Endothelial cell of umbilical vein (primary cell): Measurements from ENCODE around the gene GBP7. TPM values are rescaled to one million over a fixed set of nuclear protein-coding genes. Genes with fewer than 3 reads are reported as not detected.

Experiments used
- BruUV-seq: library from RNA; stranded (reverse); fragments of 400-500 nt; replicated peaks from 2 replicates; lab custom pipeline; 2021; lab: Mats Ljungman, UMichigan
- CTCF ChIA-PET: fragments of 300-600, 350-600 bp; sonication (Branson Sonifier 250); formaldehyde crosslinking; loops from one replicate; lab custom pipeline; 2021; ENCODE audit warnings: antibody characterized with exemption, inconsistent platforms; lab: Charles Lee
- POLR2A ChIA-PET: fragments of 300-600, 350-600 bp; sonication (Branson Sonifier 250); formaldehyde crosslinking; loops from one replicate; lab custom pipeline; 2021; ENCODE audit warnings: antibody characterized with exemption, inconsistent platforms; lab: Charles Lee
- DNase-seq: peaks from one replicate; pipeline ENCODE4 v3.0.0-alpha.2; 2011; ENCODE audit warnings: low read depth, low spot score
- FAIRE-seq: peaks from 2 replicates; lab custom pipeline; 2011; peaks lifted over from hg19 to GRCh38; lab: Jason Lieb, UNC
- H2AFZ ChIP-seq: 2 replicates; pipeline ENCODE4 v1.6.0; 2012; ENCODE audit warnings: low read depth, low read length, control low read depth, inconsistent platforms
- H3K27ac ChIP-seq: 2 replicates; pipeline ENCODE4 v1.5.1; 2011; ENCODE audit warnings: low read depth, mild to moderate bottlenecking, control low read depth, low read length, moderate library complexity; ENCODE audit not compliant: insufficient read depth
- H3K27me3 ChIP-seq, 2 experiments: 2 replicates each; pipeline versions ENCODE4 v1.6.0 to v1.6.1; 2011; ENCODE audit warnings: low read length in 2 of 2, mixed read lengths in 1 of 2; ENCODE audit not compliant: control insufficient read depth in 2 of 2, insufficient read depth in 2 of 2
- H3K36me3 ChIP-seq, 2 experiments: 2 replicates in 1 of 2; 3 replicates in 1 of 2; pipeline ENCODE4 v1.5.1; 2011; ENCODE audit warnings: low read length in 2 of 2, mild to moderate bottlenecking in 1 of 2, moderate library complexity in 1 of 2; ENCODE audit not compliant: control insufficient read depth in 2 of 2, insufficient read depth in 2 of 2; ENCODE audit errors: extremely low read depth in 1 of 2
- H3K4me1 ChIP-seq: 3 replicates; pipeline ENCODE4 v1.5.1; 2011; ENCODE audit warnings: mild to moderate bottlenecking, low read length; ENCODE audit not compliant: control insufficient read depth, insufficient read depth; ENCODE audit errors: extremely low read depth
- H3K4me2 ChIP-seq: 2 replicates; pipeline ENCODE4 v1.6.1; 2011; ENCODE audit warnings: low read length, control low read depth, mixed read lengths; ENCODE audit not compliant: insufficient read depth
- H3K4me3 ChIP-seq, 3 experiments: fragments of 200-600 bp in 1 of 3; sonication (generic), shearing (Covaris generic) in 1 of 3; replicated peaks in 1 of 3; 2 replicates each; pipeline ENCODE4 v1.5.1; 2011 to 2016; ENCODE audit warnings: control low read depth in 3 of 3, low read length in 3 of 3, mild to moderate bottlenecking in 2 of 3, inconsistent platforms in 1 of 3, low read depth in 1 of 3, moderate library complexity in 1 of 3; ENCODE audit not compliant: insufficient read depth in 1 of 3
- H3K79me2 ChIP-seq: 2 replicates; pipeline ENCODE4 v1.6.0; 2012; ENCODE audit warnings: low read length, inconsistent platforms; ENCODE audit not compliant: control insufficient read depth, insufficient read depth
- H3K9ac ChIP-seq: replicated peaks from 2 replicates; pipeline ENCODE3; 2011; ENCODE audit warnings: low read length, control low read depth; ENCODE audit not compliant: insufficient read depth; ENCODE audit errors: extremely low read depth
- H3K9me1 ChIP-seq: replicated peaks from 3 replicates; pipeline ENCODE4 v1.6.0; 2011; ENCODE audit warnings: mild to moderate bottlenecking, low read length; ENCODE audit not compliant: control insufficient read depth, insufficient read depth; ENCODE audit errors: extremely low read depth
- H3K9me3 ChIP-seq: replicated peaks from 2 replicates; pipeline ENCODE4 v1.5.1; 2012; ENCODE audit warnings: low read length, inconsistent platforms; ENCODE audit not compliant: control insufficient read depth, insufficient read depth
- H4K20me1 ChIP-seq: replicated peaks from 2 replicates; pipeline ENCODE3; 2011; ENCODE audit warnings: mild to moderate bottlenecking, low read length; ENCODE audit not compliant: control insufficient read depth, insufficient read depth; ENCODE audit errors: extremely low read depth
- EZH2 ChIP-seq: IDR thresholded peaks from 2 replicates; pipeline ENCODE4 v1.6.1; 2012; ENCODE audit warnings: borderline replicate concordance, low read depth, mild to moderate bottlenecking, moderate library complexity, low read length, inconsistent platforms; ENCODE audit not compliant: severe bottlenecking
- GATA2 ChIP-seq: IDR thresholded peaks from 2 replicates; pipeline ENCODE4 v1.7.0; 2011; ENCODE audit warnings: low read depth, mild to moderate bottlenecking, moderate library complexity, mixed read lengths, low read length; ENCODE audit not compliant: insufficient read length, insufficient read depth
- JUN ChIP-seq: IDR thresholded peaks from 2 replicates; pipeline ENCODE4 v1.6.1; 2011; ENCODE audit warnings: borderline replicate concordance, low read depth; ENCODE audit not compliant: insufficient read length, insufficient read depth
- MYC ChIP-seq: IDR thresholded peaks from one replicate; pipeline ENCODE4 v1.6.1; 2011; ENCODE audit warnings: mild to moderate bottlenecking, low read depth, low read length
- POLR2AphosphoS5 ChIP-seq: IDR thresholded peaks from 2 replicates; pipeline ENCODE4 v1.6.1; 2012; ENCODE audit warnings: low read depth, mild to moderate bottlenecking, control low read depth, low read length, moderate library complexity; ENCODE audit not compliant: insufficient read depth
- dilution Hi-C: fragments of 300-500 bp; cut with MboI; formaldehyde crosslinking; loops from one replicate; pipeline ENCODE4 v1.15.0; 2019; ENCODE audit warnings: low sequenced_read_pairs; ENCODE audit not compliant: extremely low pct_ligation_motif_present
- intact Hi-C: fragments of 100-400 bp; cut with micrococcal nuclease; formaldehyde crosslinking; loops from one replicate; pipeline ENCODE4 v1.10.0; 2022
- polyA plus RNA-seq, 4 experiments: library from polyadenylated mRNA; depleted of rRNA in 3 of 4; stranded (reverse) in 3 of 4; unstranded in 1 of 4; fragments of >200 nt; gene quantifications; 2 replicates each; pipeline versions ENCODE4 v1.2.1 to v1.2.3, GENCODE V29; 2011 to 2012; ENCODE audit warnings: missing spikeins in 1 of 4
- total RNA-seq: library from RNA; stranded (reverse); gene quantifications from 2 replicates; pipeline ENCODE4 v1.2.3, GENCODE V29; 2021

GBP7 gene
- total and polyA plus RNA-seq, 2 donors (not counting 3 experiments of a cell fraction or from before 2014, with no cell fraction given) = not detected

- Histone ChIP-seq H3K79me2 (no peaks in the 10 kb centered on the region), H4K20me1 (no peaks in the 10 kb centered on the region), H3K27me3 (no peaks in the 10 kb centered on the region), H3K4me1 (no peaks in the 10 kb centered on the region), H3K9me1 (no peaks in the 10 kb centered on the region), H3K4me3 (no peak overlapping the region), H3K9ac (no peak overlapping the region), H3K4me2 (no peak overlapping the region), H3K36me3 (no peaks in the 10 kb centered on the region), H3K27ac (no peak overlapping the region), H2AFZ (no peak overlapping the region), H3K9me3 (no peaks in the 10 kb centered on the region)
- intact Hi-C loops = no loop called here
- dilution Hi-C loops = no loop called here
- DNase-seq (no peak), FAIRE-seq (no peak)
- BruUV-seq = no TSS peak
- POLR2A ChIA-PET = no interaction called here
- TF ChIP-seq JUN (no peak), POLR2AphosphoS5 (no peak), GATA2 (no peak), EZH2 (no peak), MYC (no peak)
- CTCF ChIA-PET = no interaction called here
These were observed 24.8 kb downstream of the GBP7 start for GRCh38 chr1:89151047-89151446.

- no peaks in the 10 kb centered on the region for H3K79me2 ChIP-seq
- no peaks in the 10 kb centered on the region for H3K9me3 ChIP-seq
- DNase-seq = no peak
- no peak overlapping the region for H3K27ac ChIP-seq
- no peaks in the 10 kb centered on the region for H4K20me1 ChIP-seq
- no peak overlapping the region for H2AFZ ChIP-seq
- H3K9me1 ChIP-seq = no peaks in the 10 kb centered on the region
- POLR2A ChIA-PET = no interaction called here
- no peak overlapping the region for H3K9ac ChIP-seq
- TF ChIP-seq GATA2 = no peak
- no peak for TF ChIP-seq POLR2AphosphoS5
- no peaks in the 10 kb centered on the region for H3K36me3 ChIP-seq
- H3K4me2 ChIP-seq = no peak overlapping the region
- FAIRE-seq = no peak
- no peaks in the 10 kb centered on the region for H3K27me3 ChIP-seq
- CTCF ChIA-PET = interaction anchor here (3.1 kb wide), 1 partner anchor 65 kb away, joined by 38 read pairs; no protein-coding TSS in a partner anchor
- dilution Hi-C loops = no loop called here
- no peak overlapping the region for H3K4me3 ChIP-seq
- BruUV-seq = no TSS peak
- H3K4me1 ChIP-seq = no peaks in the 10 kb centered on the region
- intact Hi-C loops = no loop called here
These were observed 25.8 kb downstream of the GBP7 start for GRCh38 chr1:89149976-89150375.
